Measurements from ENCODE around the gene LEFTY2.

Gene LEFTY2

DNA sequence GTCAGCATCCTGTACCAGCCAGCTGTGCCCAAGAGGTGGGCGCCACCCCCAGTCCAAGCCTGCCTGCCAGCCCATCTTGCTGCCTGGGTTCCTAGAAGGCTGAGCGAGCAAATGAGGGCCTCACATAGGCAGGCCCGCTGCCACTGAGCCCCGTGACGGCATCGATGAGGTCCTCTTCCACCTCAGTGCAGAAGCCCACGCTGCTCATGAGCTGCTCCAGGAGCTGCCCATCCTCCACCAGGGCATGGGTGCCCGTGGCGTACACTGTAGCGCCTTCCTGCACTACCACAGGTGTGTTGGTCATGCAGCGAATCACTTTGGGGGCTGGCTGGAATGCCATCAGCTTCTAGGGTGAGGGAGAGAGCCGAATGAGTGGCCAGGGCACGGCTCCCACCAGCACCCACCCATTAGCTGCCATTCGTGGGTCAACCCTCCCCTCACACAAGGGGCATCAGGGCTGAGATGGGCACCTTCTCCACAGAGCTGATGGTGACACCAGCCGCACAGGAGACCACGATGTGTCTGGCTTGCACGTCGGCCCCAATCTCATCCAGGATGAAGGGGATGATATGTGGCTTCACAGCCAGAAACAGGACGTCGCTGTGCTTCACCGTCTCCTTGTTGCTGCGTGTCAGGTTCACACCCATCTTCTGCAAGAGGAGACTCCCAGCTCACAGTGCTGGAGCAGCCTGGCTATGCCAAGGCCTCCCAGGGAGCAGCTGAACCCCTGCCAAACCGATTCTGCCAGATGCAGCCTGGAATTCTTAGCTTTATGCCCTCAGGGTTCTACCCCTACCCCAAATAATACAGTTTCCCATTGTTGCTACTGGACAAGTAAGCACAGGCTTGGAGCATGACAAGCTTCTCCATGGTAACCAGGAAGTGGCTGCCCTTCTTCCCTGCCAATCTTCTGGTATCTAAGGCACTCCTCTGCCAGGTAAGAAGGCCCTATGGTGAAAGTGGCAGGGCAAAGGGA is 19.0 kb downstream of the LEFTY2 start:
- TF ChIP-seq CTCF (IDR thresholded peaks at IDR 0.05; ENCODE audit: low read depth, low read length) = no peak
- no peak overlapping the region for H3K4me3 ChIP-seq (ENCODE audit: low read depth, low read length)

DNA sequence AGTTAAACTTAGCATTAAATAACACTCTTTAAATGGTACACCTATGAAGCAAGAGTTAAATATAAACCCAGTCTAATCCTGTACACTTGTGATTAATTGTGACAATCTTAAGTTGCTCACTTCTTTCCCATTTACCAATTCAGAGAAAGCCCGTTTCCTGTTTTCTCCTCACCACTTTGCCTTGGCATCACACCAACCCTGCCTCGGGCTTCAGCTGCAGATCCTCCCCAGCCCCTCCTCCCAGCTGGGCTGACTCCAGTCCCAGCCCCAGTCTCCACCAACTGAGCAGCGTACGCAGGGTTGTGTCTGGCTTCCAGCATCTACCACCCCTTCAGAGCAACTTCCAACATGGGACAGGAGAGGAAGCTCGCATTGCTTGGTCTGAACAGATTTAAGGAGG is 21.1 kb downstream of the LEFTY2 start:
- H3K4me3 ChIP-seq (ENCODE audit: low read depth, low read length) = no peak overlapping the region

DNA sequence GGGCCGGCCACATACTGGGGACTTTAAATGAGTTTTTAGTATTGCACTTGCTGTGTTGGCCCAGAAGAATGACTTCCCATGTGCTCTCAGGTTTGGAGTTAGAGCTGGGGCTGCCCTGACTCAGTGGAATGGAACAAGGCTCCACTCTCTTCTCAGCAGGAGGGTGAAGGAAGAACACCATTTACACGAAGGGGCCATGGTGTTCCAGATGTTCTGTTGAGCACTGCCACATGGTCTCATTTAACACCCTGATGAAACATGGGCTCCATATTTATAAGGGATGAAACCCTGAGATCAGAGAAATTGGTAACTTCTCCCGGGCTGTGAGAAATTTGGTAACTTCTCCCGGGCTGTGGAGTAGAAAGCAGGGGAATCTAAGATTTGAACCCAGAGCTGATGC is 22.7 kb downstream of the LEFTY2 start:
- no peak for TF ChIP-seq CTCF (IDR thresholded peaks at IDR 0.05; ENCODE audit: low read depth, low read length)
- no peak overlapping the region for H3K4me3 ChIP-seq (ENCODE audit: low read depth, low read length)

More for the DNA sequence above, 21.1 kb downstream of the LEFTY2 start:
- TF ChIP-seq CTCF (IDR thresholded peaks at IDR 0.05; ENCODE audit: low read depth, low read length) = no peak

GRCh38 chr1:225917536-225917935 is 23.5 kb downstream of the LEFTY2 start:
- TF ChIP-seq CTCF (IDR thresholded peaks at IDR 0.05; ENCODE audit: low read depth, low read length) = no peak
- H3K4me3 ChIP-seq (ENCODE audit: low read depth, low read length) = no peak overlapping the region

GRCh38 chr1:225917101-225917500 is 23.9 kb downstream of the LEFTY2 start:
- TF ChIP-seq CTCF (IDR thresholded peaks at IDR 0.05; ENCODE audit: low read depth, low read length) = no peak

DNA sequence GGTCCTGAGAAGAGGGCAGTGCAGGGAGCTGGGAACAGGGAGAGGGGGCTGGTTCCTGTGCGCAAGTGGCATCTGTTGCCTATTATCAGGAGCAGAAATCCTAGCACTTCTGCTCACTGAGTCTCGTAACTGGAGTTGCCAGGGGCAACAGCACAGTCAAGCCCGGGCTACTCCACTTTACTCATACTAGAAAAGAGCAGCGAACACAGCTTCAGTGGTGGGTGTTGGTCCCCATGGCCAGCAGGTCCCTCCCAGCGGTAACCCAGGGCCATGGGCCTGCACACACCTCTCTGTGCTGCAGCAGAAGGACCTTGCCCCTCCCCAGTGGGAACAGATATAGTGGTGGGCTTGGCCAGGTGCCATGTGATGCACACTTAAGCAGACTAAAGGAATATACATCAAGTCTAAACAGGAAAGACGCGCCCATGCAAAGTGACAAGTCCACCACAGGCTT is 25.5 kb downstream of the LEFTY2 start:
- no peak overlapping the region for H3K4me3 ChIP-seq (ENCODE audit: low read depth, low read length)
- no peak for TF ChIP-seq CTCF (IDR thresholded peaks at IDR 0.05; ENCODE audit: low read depth, low read length)

More at GRCh38 chr1:225917101-225917500, 23.9 kb downstream of the LEFTY2 start:
- no peak overlapping the region for H3K4me3 ChIP-seq (ENCODE audit: low read depth, low read length)

DNA sequence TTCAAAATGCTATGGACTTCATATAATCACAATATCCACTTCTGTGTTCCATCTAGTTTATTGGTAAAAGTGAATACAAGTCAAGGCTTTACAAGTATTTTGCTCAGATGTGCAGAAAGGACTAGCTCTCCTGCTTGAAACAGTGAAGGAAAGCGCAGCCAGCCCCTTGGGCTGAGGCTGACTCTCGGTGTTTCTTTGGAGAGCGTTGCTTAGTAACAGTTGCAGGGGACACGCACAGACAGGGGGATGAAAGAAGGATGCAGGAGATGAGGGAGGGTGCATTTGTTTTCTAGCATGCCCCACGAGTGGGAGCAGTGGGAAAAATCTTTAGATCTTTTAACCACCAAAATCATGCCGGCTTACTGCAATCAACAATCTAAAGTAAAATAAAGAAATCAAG is 26.1 kb downstream of the LEFTY2 start:
- no peak for TF ChIP-seq CTCF (IDR thresholded peaks at IDR 0.05; ENCODE audit: low read depth, low read length)
- H3K4me3 ChIP-seq (ENCODE audit: low read depth, low read length) = no peak overlapping the region

Measured in WI38 (cell line).